OCI-LY7 (cell line): ENCODE measurements around the gene SNPH.

ENCODE experiments used
- EZH2phosphoT487 ChIP-seq: fragments of 200-600 bp; sonication (generic); IDR thresholded peaks from 2 replicates; pipeline ENCODE4 v1.6.1; 2018; ENCODE audit warnings: low read depth, borderline replicate concordance, mild to moderate bottlenecking, mixed run types, antibody characterized with exemption, low read length, moderate library complexity, mixed read lengths
- TF ChIP-seq, protein P1 (sequence below): fragments of 200-600 bp; sonication (generic); conservative IDR thresholded peaks from 2 replicates; pipeline ENCODE4 v1.5.1; 2014; ENCODE audit warnings: mild to moderate bottlenecking, antibody characterized with exemption, low read length, moderate library complexity, mixed read lengths

- TF ChIP-seq, protein P1, sequence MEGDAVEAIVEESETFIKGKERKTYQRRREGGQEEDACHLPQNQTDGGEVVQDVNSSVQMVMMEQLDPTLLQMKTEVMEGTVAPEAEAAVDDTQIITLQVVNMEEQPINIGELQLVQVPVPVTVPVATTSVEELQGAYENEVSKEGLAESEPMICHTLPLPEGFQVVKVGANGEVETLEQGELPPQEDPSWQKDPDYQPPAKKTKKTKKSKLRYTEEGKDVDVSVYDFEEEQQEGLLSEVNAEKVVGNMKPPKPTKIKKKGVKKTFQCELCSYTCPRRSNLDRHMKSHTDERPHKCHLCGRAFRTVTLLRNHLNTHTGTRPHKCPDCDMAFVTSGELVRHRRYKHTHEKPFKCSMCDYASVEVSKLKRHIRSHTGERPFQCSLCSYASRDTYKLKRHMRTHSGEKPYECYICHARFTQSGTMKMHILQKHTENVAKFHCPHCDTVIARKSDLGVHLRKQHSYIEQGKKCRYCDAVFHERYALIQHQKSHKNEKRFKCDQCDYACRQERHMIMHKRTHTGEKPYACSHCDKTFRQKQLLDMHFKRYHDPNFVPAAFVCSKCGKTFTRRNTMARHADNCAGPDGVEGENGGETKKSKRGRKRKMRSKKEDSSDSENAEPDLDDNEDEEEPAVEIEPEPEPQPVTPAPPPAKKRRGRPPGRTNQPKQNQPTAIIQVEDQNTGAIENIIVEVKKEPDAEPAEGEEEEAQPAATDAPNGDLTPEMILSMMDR: no peak
- TF ChIP-seq EZH2phosphoT487: no peak
Measured at GRCh38 chr20:1254254-1254653, 11.8 kb upstream of the SNPH start.
